Left lung (tissue), 10 donors: ENCODE results near the gene PRG2. TPM values are rescaled to one million over a fixed set of nuclear protein-coding genes. Genes with fewer than 3 reads are reported as not detected.
"Not testable (repeated sequence)": the region's sequence is repeated elsewhere in the genome, so short reads cannot be mapped to it uniquely, and the experiment has no call there.

ENCODE experiments used
- ATAC-seq: fragments of 200-7000 bp; cut with Tn5 transposase; one replicate; pipeline ENCODE4 v1.9.1; 2020; ENCODE audit warnings: moderate library complexity
- DNase-seq, 4 donors: peaks; one replicate each; pipeline ENCODE4 v3.0.0-alpha.2; 2013 to 2020
- H3K27ac ChIP-seq, 2 donors: fragments of 200-600 bp; sonication (generic) in 1 of 2; one replicate each; pipeline versions ENCODE4 v1.5.0 to v1.8.0; 2020 to 2021
- H3K27me3 ChIP-seq, 2 donors: fragments of 200-600 bp; sonication (generic) in 1 of 2; one replicate each; pipeline versions ENCODE4 v1.5.0 to v1.8.0; 2020 to 2021
- H3K36me3 ChIP-seq, 2 donors: fragments of 200-600 bp; sonication (generic) in 1 of 2; one replicate each; pipeline versions ENCODE4 v1.5.0 to v1.8.0; 2020 to 2021
- H3K4me1 ChIP-seq, 2 donors: fragments of 200-600 bp; one replicate each; pipeline ENCODE4 v1.8.0; 2021
- H3K4me3 ChIP-seq, 2 donors: fragments of 200-600 bp; sonication (generic) in 1 of 2; one replicate each; pipeline versions ENCODE4 v1.5.0 to v1.8.0; 2020 to 2021; ENCODE audit warnings: mild to moderate bottlenecking in 1 of 2
- H3K9me3 ChIP-seq, 2 donors: fragments of 200-600 bp; sonication (generic) in 1 of 2; one replicate each; pipeline versions ENCODE4 v1.5.0 to v1.8.0; 2020 to 2021
- CTCF ChIP-seq, 2 donors: fragments of 200-600 bp; sonication (generic) in 1 of 2; IDR thresholded peaks; one replicate each; pipeline versions ENCODE4 v1.5.0 to v1.8.0; 2021; ENCODE audit warnings: antibody characterized with exemption in 2 of 2
- intact Hi-C, 2 donors: fragments of 100-400 bp; cut with DNase I; formaldehyde crosslinking; loops; one replicate each; pipeline versions ENCODE4 v1.11.2 to v1.14.2; 2022
- polyA plus RNA-seq, 6 donors: library from polyadenylated mRNA; unstranded; fragments of 120-200 nt; gene quantifications; one replicate each; pipeline ENCODE4 v1.2.1, GENCODE V29; 2013; ENCODE audit not compliant: insufficient read length in 6 of 6
- total RNA-seq, 2 donors: library from RNA; stranded (reverse); fragmentation: NEBNext Ultra II Directional; extraction: Animal tissue kit (Norgen Biotek cat#: 25700); gene quantifications; one replicate each; pipeline ENCODE4 v1.2.1, GENCODE V29; 2021
- donor health status: DM: no; HTN: yes; CAD: no.
- donor health status: DM: no; HTN: no; CAD: no.

PRG2 gene
- total and polyA plus RNA-seq, 8 donors = 0.34 to 1.7 (median 1.3) TPM; not detected in 1

GRCh38 chr11:57340039-57340615, 50.3 kb downstream of the PRG2 start:
- no peak for ATAC-seq
- TF ChIP-seq CTCF (IDR thresholded peaks at IDR 0.05) = no peak
- intact Hi-C loops = no loop called here
- Histone ChIP-seq H3K4me3 (no peak overlapping the region), H3K4me1 (peaks cover 0 to 9% of the 10 kb centered on the region in 2 donors), H3K27ac (no peak overlapping the region), H3K9me3 (no peaks in the 10 kb centered on the region), H3K36me3 (no peaks in the 10 kb centered on the region), H3K27me3 (no peaks in the 10 kb centered on the region)
- no peak for DNase-seq

GRCh38 chr11:57339328-57339727, 51.1 kb downstream of the PRG2 start:
- no peak for ATAC-seq
- H3K36me3 ChIP-seq = no peaks in the 10 kb centered on the region
- no peaks in the 10 kb centered on the region for H3K27me3 ChIP-seq
- no peak for DNase-seq
- no peak overlapping the region for H3K4me3 ChIP-seq
- intact Hi-C loops = no loop called here
- H3K9me3 ChIP-seq = no peaks in the 10 kb centered on the region
- H3K27ac ChIP-seq = no peak overlapping the region
- H3K4me1 ChIP-seq = peaks cover 5 to 17% of the 10 kb centered on the region in 2 donors
- no peak for TF ChIP-seq CTCF (IDR thresholded peaks at IDR 0.05)

- no peak for ATAC-seq
- Histone ChIP-seq H3K27ac (no peak within 1 kb of the TSS), H3K36me3 (peaks cover 0 to 8% of the 10 kb centered on the region in 2 donors), H3K27me3 (no peaks in the 10 kb centered on the region), H3K4me3 (no peak within 1 kb of the TSS), H3K4me1 (peaks cover 9 to 25% of the 10 kb centered on the region in 2 donors), H3K9me3 (no peaks in the 10 kb centered on the region)
- DNase-seq = no peak
- TF ChIP-seq CTCF (IDR thresholded peaks at IDR 0.05) = no peak
- intact Hi-C loops = no loop called here
Measured at GRCh38 chr11:57338142-57338541, 52.3 kb downstream of the PRG2 start, which contains the start of gene P2RX3. Gene P2RX3, plus strand, starts transcription at chr11:57338352. Its CDS starts 199 bp downstream, at chr11:57338551.

GRCh38 chr11:57336856-57337255, 53.6 kb downstream of the PRG2 start:
- H3K27me3 ChIP-seq, ATAC-seq, DNase-seq, H3K4me3 ChIP-seq, H3K9me3 ChIP-seq, intact Hi-C loops, H3K27ac ChIP-seq: not testable (repeated sequence)
- peaks cover 9 to 25% of the 10 kb centered on the region in 2 donors for H3K4me1 ChIP-seq
- peaks cover 0 to 21% of the 10 kb centered on the region in 2 donors for H3K36me3 ChIP-seq

Other genes starting within 250 kb of the PRG2 start
- gene LRRC55, start 208.7 kb downstream of the PRG2 start, total RNA-seq = under 1 TPM; 0.05 to 0.12 TPM
- 1 to 10 TPM; 2.4 to 3.9 (median 3.1) TPM for gene LRRC55, start 208.7 kb downstream of the PRG2 start, polyA plus RNA-seq
- gene APLNR, start 153.4 kb downstream of the PRG2 start, total RNA-seq = 10 to 100 TPM; 11.2 to 21.9 TPM
- 100 to 1,000 TPM; 131 to 189 (median 159) TPM for gene APLNR, start 153.4 kb downstream of the PRG2 start, polyA plus RNA-seq
- 100 to 1,000 TPM; 156 to 203 TPM for gene TNKS1BP1, start 65.7 kb downstream of the PRG2 start, total RNA-seq
- 100 to 1,000 TPM; 119 to 157 (median 130) TPM for gene TNKS1BP1, start 65.7 kb downstream of the PRG2 start, polyA plus RNA-seq
- 10 to 100 TPM; 57.3 to 86.3 TPM for gene SSRP1, start 54.8 kb downstream of the PRG2 start, total RNA-seq
- gene SSRP1, start 54.8 kb downstream of the PRG2 start, polyA plus RNA-seq = 100 to 1,000 TPM; 162 to 208 (median 182) TPM
- gene P2RX3, start 52.3 kb downstream of the PRG2 start, total RNA-seq = not detected
- gene P2RX3, start 52.3 kb downstream of the PRG2 start, polyA plus RNA-seq = under 1 TPM; 0.17 to 0.58 (median 0.28) TPM
- gene PRG3, start 9.5 kb downstream of the PRG2 start, total RNA-seq = not detected
- 1 to 10 TPM in 1 of 6 donors, under 1 TPM in 5; 0.43 to 1.0 (median 0.76) TPM for gene PRG3, start 9.5 kb downstream of the PRG2 start, polyA plus RNA-seq
- gene SLC43A3, start 36.5 kb upstream of the PRG2 start, total RNA-seq = 100 to 1,000 TPM in 1 of 2 donors, 10 to 100 TPM in 1; 95.6 to 185 TPM
- 10 to 100 TPM; 35.0 to 45.1 (median 40.2) TPM for gene SLC43A3, start 36.5 kb upstream of the PRG2 start, polyA plus RNA-seq
- gene RTN4RL2, start 69.9 kb upstream of the PRG2 start, total RNA-seq = 1 to 10 TPM; 2.5 to 4.8 TPM
- 1 to 10 TPM in 5 of 6 donors, under 1 TPM in 1; 0.87 to 3.7 (median 2.5) TPM for gene RTN4RL2, start 69.9 kb upstream of the PRG2 start, polyA plus RNA-seq
- 10 to 100 TPM; 11.8 to 25.3 TPM for gene SLC43A1, start 125.1 kb upstream of the PRG2 start, total RNA-seq
- gene SLC43A1, start 125.1 kb upstream of the PRG2 start, polyA plus RNA-seq = 10 to 100 TPM; 11.7 to 19.6 (median 18.0) TPM
- 10 to 100 TPM; 21.7 to 39.6 TPM for gene TIMM10, start 140.1 kb upstream of the PRG2 start, total RNA-seq
- 10 to 100 TPM; 26.5 to 41.0 (median 33.6) TPM for gene TIMM10, start 140.1 kb upstream of the PRG2 start, polyA plus RNA-seq
- not detected for gene SMTNL1, start 146.9 kb upstream of the PRG2 start, total RNA-seq
- under 1 TPM; 0.13 to 0.80 (median 0.42) TPM for gene SMTNL1, start 146.9 kb upstream of the PRG2 start, polyA plus RNA-seq
- gene UBE2L6, start 177.0 kb upstream of the PRG2 start, total RNA-seq = 100 to 1,000 TPM in 1 of 2 donors, 10 to 100 TPM in 1; 97.1 to 109 TPM
- gene UBE2L6, start 177.0 kb upstream of the PRG2 start, polyA plus RNA-seq = 10 to 100 TPM; 56.1 to 67.0 (median 62.9) TPM
- gene SERPING1, start 207.0 kb upstream of the PRG2 start, total RNA-seq = 100 to 1,000 TPM; 195 to 329 TPM
- 100 to 1,000 TPM; 172 to 206 (median 193) TPM for gene SERPING1, start 207.0 kb upstream of the PRG2 start, polyA plus RNA-seq